HepG2 (cell line): ENCODE data around the gene SRP14. TPM values are rescaled to one million over a fixed set of nuclear protein-coding genes. Genes with fewer than 3 reads are reported as not detected.

ENCODE experiments used
- ARHGAP35 ChIP-seq: sonication (generic); formaldehyde crosslinking; IDR thresholded peaks from 2 replicates; pipeline ENCODE4 v1.9.0; 2022; ENCODE audit warnings: mild to moderate bottlenecking, inconsistent platforms, moderate library complexity, missing genetic modification reagents, borderline replicate concordance
- CENPBD1 ChIP-seq: sonication (generic); formaldehyde crosslinking; IDR thresholded peaks from 2 replicates; pipeline ENCODE4 v1.8.0; 2022; ENCODE audit warnings: missing genetic modification reagents, low read depth, mild to moderate bottlenecking, borderline replicate concordance
- ETV5 ChIP-seq: IDR thresholded peaks from 2 replicates; pipeline ENCODE4 v1.6.1; 2018; ENCODE audit warnings: missing biosample characterization, missing genetic modification reagents, inconsistent platforms, borderline replicate concordance
- FUBP1 ChIP-seq: sonication (generic); formaldehyde crosslinking; IDR thresholded peaks from 2 replicates; pipeline ENCODE4 v1.5.1; 2020; ENCODE audit warnings: missing genetic modification reagents, mild to moderate bottlenecking, borderline replicate concordance
- GPN1 ChIP-seq: sonication (generic); formaldehyde crosslinking; IDR thresholded peaks from 2 replicates; pipeline ENCODE4 v1.5.1; 2020; ENCODE audit warnings: missing genetic modification reagents, borderline replicate concordance
- HDAC1 ChIP-seq: sonication (generic); formaldehyde crosslinking; IDR thresholded peaks from 2 replicates; pipeline ENCODE4 v1.5.1; 2020; ENCODE audit warnings: mild to moderate bottlenecking, missing genetic modification reagents
- IRF2 ChIP-seq: IDR thresholded peaks from 2 replicates; pipeline ENCODE4 v1.6.1; 2018; ENCODE audit warnings: missing genetic modification reagents, missing compliant biosample characterization
- IRX3 ChIP-seq: sonication (generic); formaldehyde crosslinking; IDR thresholded peaks from 2 replicates; pipeline ENCODE4 v1.8.1; 2023; ENCODE audit warnings: mild to moderate bottlenecking, low read depth, missing genetic modification reagents, borderline replicate concordance
- MLXIP ChIP-seq: sonication (generic); formaldehyde crosslinking; IDR thresholded peaks from 2 replicates; pipeline ENCODE4 v1.9.0; 2021; ENCODE audit warnings: missing genetic modification reagents, borderline replicate concordance
- TBX2 ChIP-seq: sonication (generic); formaldehyde crosslinking; IDR thresholded peaks from 2 replicates; pipeline ENCODE4 v1.5.0; 2020; ENCODE audit warnings: missing genetic modification reagents, mild to moderate bottlenecking, borderline replicate concordance
- ZMAT5 ChIP-seq: sonication (generic); formaldehyde crosslinking; IDR thresholded peaks from 2 replicates; pipeline ENCODE4 v1.5.0; 2020; ENCODE audit warnings: mild to moderate bottlenecking, low read depth, missing genetic modification reagents, borderline replicate concordance
- ZNF280B ChIP-seq: sonication (generic); formaldehyde crosslinking; IDR thresholded peaks from 2 replicates; pipeline ENCODE4 v1.5.0; 2020; ENCODE audit warnings: missing genetic modification reagents, mild to moderate bottlenecking, borderline replicate concordance
- ZNF331 ChIP-seq: sonication (generic); formaldehyde crosslinking; IDR thresholded peaks from 2 replicates; pipeline ENCODE4 v1.4.0; 2020; ENCODE audit warnings: missing genetic modification reagents
- ZNF362 ChIP-seq: sonication (generic); formaldehyde crosslinking; IDR thresholded peaks from 2 replicates; pipeline ENCODE4 v1.4.0; 2020; ENCODE audit warnings: missing genetic modification reagents, mild to moderate bottlenecking, borderline replicate concordance
- ZZZ3 ChIP-seq: sonication (generic); formaldehyde crosslinking; IDR thresholded peaks from 2 replicates; pipeline ENCODE4 v1.4.0; 2020; ENCODE audit warnings: missing genetic modification reagents, mild to moderate bottlenecking, borderline replicate concordance
- polyA plus RNA-seq, 8 experiments: library from polyadenylated mRNA; depleted of rRNA in 3 of 8; stranded (reverse) in 7 of 8; unstranded in 1 of 8; fragments of >200 nt; fragmentation: Illumina TruSeq in 4 of 8; extraction: Trizol in 4 of 8; gene quantifications; 2 replicates each; pipeline versions ENCODE4 v1.2.1 to v1.2.3, GENCODE V29; 2011 to 2016; ENCODE audit warnings: low read depth in 4 of 8, missing spikeins in 1 of 8, mixed read lengths in 1 of 8; ENCODE audit not compliant: insufficient read depth in 1 of 8
- total RNA-seq, 5 experiments: library from RNA; depleted of rRNA; stranded (reverse); fragments of >200 nt; fragmentation: Illumina TruSeq; extraction: Trizol; gene quantifications; 2 replicates each; pipeline ENCODE4 v1.2.3, GENCODE V29; 2016; ENCODE audit warnings: low read depth in 1 of 5

SRP14 gene
- total and polyA plus RNA-seq, 2 of the 13 experiments (the other 11 are each of a cell fraction or from before 2014, with no cell fraction given), result 208 to 356 TPM

GRCh38 chr15:40069178-40070165 is 30.5 kb upstream of the SRP14 start (continued):
- TF ChIP-seq IRF2 (CRISPR knock-in tag) (peak; percentile 38; the same call in 1 of the 2 replicates), ZNF362 (no peak), IRX3 (CRISPR knock-in tag) (0 out of 2 replicates have a peak, but pooled peaks have one; percentile 39), ZNF331 (peak; percentile 63), FUBP1 (CRISPR knock-in tag) (no peak), ZNF280B (CRISPR knock-in tag) (peak; percentile 57; the same call in 1 of the 2 replicates), GPN1 (CRISPR knock-in tag) (no peak), MLXIP (CRISPR knock-in tag) (no peak), ZMAT5 (CRISPR knock-in tag) (no peak), TBX2 (CRISPR knock-in tag) (peak; percentile 24; the same call in 1 of the 2 replicates), HDAC1 (CRISPR knock-in tag) (peak; percentile 73), CENPBD1 (CRISPR knock-in tag) (no peak), ZZZ3 (CRISPR knock-in tag) (peak; percentile 62; the same call in 1 of the 2 replicates), ARHGAP35 (CRISPR knock-in tag) (no peak), ETV5 (CRISPR knock-in tag) (peak; percentile 32; the same call in 1 of the 2 replicates)
